GM12878 (cell line): ENCODE measurements around the gene FOXP1. TPM values are rescaled to one million over a fixed set of nuclear protein-coding genes. Genes with fewer than 3 reads are reported as not detected.

Experiments used
- BCL11A ChIP-seq: IDR thresholded peaks from 2 replicates; pipeline ENCODE4 v1.6.1; 2011; ENCODE audit warnings: low read depth, low read length
- CHD1 ChIP-seq: IDR thresholded peaks from 2 replicates; pipeline ENCODE4 v1.6.1; 2012; ENCODE audit warnings: low read depth, low read length, improper control_type of control experiment
- HCFC1 ChIP-seq: fragments of 150-350 bp; IDR thresholded peaks from 2 replicates; pipeline ENCODE4 v1.6.1; 2014; ENCODE audit warnings: low read length
- MXI1 ChIP-seq: fragments of 150-350 bp; IDR thresholded peaks from 2 replicates; pipeline ENCODE4 v1.6.1; 2011; ENCODE audit warnings: low read depth, mild to moderate bottlenecking, inconsistent platforms, low read length, improper control_type of control experiment
- RAD21 ChIP-seq: IDR thresholded peaks from 2 replicates; pipeline ENCODE4 v1.6.1; 2011; ENCODE audit warnings: mild to moderate bottlenecking, low read depth, low read length, moderate library complexity; ENCODE audit not compliant: insufficient read depth
- RBBP5 ChIP-seq: fragments of 200-600 bp; sonication (generic); conservative IDR thresholded peaks from 2 replicates; pipeline ENCODE4 v1.6.1; 2016
- RELA ChIP-seq: fragments of 450-650 bp; IDR thresholded peaks from 2 replicates; pipeline ENCODE4 v1.8.0; 2014; ENCODE audit warnings: borderline replicate concordance; ENCODE audit not compliant: partially characterized antibody
- ZBTB11 ChIP-seq: fragments of 450-650 bp; formaldehyde crosslinking; IDR thresholded peaks from 2 replicates; pipeline ENCODE4 v1.5.0; 2022; ENCODE audit warnings: mild to moderate bottlenecking, missing genetic modification characterization
- polyA plus RNA-seq, 11 experiments: library from polyadenylated mRNA; depleted of rRNA in 4 of 11; unstranded in 6 of 11; stranded (reverse) in 5 of 11; fragments of >200 nt; fragmentation: Nextera tagmentation in 4 of 11; fragmentation: Illumina TruSeq in 1 of 11; extraction: Ambion mirVana in 4 of 11; extraction: Trizol in 1 of 11; gene quantifications; 1 replicate in 1 of 11; 2 replicates in 10 of 11; pipeline versions ENCODE4 v1.2.1 to v1.2.3, GENCODE V29; 2011 to 2016; ENCODE audit warnings: inconsistent platforms in 2 of 11, missing spikeins in 2 of 11, low read depth in 1 of 11
- total RNA-seq, 4 experiments: library from RNA; depleted of rRNA in 3 of 4; stranded (reverse); fragments of >200 nt in 3 of 4; fragmentation: Illumina TruSeq in 1 of 4; extraction: Trizol in 1 of 4; gene quantifications; 2 replicates each; pipeline versions ENCODE4 v1.2.1 to v1.2.3, GENCODE V29; 2013 to 2021
- TF ChIP-seq, protein P1 (sequence below): fragments of 450-650 bp; IDR thresholded peaks from 2 replicates; pipeline ENCODE4 v1.6.1; 2017; ENCODE audit warnings: low read depth, mild to moderate bottlenecking, moderate library complexity

Gene FOXP1
- total and polyA plus RNA-seq, 10 of the 15 experiments (the other 5 are each of a cell fraction or from before 2014, with no cell fraction given) = 0.05 to 1.6 (median 0.20) TPM; not detected in 1

DNA sequence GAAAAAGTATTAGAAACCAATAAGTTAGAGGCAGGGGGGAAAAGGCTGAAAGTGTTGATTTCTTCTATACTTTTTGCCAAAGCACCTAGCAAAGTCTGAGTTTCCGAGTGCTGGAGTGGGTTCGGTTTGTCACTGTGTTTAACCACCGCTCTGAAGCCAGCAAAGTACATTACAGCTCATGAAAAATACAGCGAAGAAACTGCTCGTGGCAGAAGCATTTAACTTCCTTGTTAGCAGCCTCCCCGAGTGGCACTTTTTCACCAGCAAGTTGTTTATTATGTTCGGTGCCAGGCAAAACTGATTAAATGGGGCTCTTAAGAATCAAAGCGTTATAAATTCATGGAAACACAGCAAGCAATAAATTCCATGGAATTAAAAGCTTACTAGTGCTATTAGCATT lies 313.6 kb downstream of the FOXP1 start (continued):
- no peak for TF ChIP-seq ZBTB11
- no peak for TF ChIP-seq CHD1
- TF ChIP-seq RAD21 = no peak
- TF ChIP-seq RBBP5 = no peak
- TF ChIP-seq HCFC1 = no peak
- TF ChIP-seq MXI1 = no peak
- no peak for TF ChIP-seq RELA
- TF ChIP-seq, protein P1, sequence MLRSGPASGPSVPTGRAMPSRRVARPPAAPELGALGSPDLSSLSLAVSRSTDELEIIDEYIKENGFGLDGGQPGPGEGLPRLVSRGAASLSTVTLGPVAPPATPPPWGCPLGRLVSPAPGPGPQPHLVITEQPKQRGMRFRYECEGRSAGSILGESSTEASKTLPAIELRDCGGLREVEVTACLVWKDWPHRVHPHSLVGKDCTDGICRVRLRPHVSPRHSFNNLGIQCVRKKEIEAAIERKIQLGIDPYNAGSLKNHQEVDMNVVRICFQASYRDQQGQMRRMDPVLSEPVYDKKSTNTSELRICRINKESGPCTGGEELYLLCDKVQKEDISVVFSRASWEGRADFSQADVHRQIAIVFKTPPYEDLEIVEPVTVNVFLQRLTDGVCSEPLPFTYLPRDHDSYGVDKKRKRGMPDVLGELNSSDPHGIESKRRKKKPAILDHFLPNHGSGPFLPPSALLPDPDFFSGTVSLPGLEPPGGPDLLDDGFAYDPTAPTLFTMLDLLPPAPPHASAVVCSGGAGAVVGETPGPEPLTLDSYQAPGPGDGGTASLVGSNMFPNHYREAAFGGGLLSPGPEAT = no peak
- no peak for TF ChIP-seq BCL11A
